Measurements from ENCODE around the gene ESR1.

- TF ChIP-seq, protein P1, sequence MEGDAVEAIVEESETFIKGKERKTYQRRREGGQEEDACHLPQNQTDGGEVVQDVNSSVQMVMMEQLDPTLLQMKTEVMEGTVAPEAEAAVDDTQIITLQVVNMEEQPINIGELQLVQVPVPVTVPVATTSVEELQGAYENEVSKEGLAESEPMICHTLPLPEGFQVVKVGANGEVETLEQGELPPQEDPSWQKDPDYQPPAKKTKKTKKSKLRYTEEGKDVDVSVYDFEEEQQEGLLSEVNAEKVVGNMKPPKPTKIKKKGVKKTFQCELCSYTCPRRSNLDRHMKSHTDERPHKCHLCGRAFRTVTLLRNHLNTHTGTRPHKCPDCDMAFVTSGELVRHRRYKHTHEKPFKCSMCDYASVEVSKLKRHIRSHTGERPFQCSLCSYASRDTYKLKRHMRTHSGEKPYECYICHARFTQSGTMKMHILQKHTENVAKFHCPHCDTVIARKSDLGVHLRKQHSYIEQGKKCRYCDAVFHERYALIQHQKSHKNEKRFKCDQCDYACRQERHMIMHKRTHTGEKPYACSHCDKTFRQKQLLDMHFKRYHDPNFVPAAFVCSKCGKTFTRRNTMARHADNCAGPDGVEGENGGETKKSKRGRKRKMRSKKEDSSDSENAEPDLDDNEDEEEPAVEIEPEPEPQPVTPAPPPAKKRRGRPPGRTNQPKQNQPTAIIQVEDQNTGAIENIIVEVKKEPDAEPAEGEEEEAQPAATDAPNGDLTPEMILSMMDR (IDR thresholded peaks at IDR 0.05; ENCODE audit: low read depth, low read length, missing input control), result no peak
- no peak for TF ChIP-seq RAD21 (IDR thresholded peaks at IDR 0.05)
- no peak for TF ChIP-seq FOXA1 (IDR thresholded peaks at IDR 0.05)
- no peak for TF ChIP-seq JUND (IDR thresholded peaks at IDR 0.05)
- TF ChIP-seq ATF3 (IDR thresholded peaks at IDR 0.05), result no peak
- no peak for TF ChIP-seq TAF1 (conservative IDR thresholded peaks at IDR 0.05)
- TF ChIP-seq, protein P2, sequence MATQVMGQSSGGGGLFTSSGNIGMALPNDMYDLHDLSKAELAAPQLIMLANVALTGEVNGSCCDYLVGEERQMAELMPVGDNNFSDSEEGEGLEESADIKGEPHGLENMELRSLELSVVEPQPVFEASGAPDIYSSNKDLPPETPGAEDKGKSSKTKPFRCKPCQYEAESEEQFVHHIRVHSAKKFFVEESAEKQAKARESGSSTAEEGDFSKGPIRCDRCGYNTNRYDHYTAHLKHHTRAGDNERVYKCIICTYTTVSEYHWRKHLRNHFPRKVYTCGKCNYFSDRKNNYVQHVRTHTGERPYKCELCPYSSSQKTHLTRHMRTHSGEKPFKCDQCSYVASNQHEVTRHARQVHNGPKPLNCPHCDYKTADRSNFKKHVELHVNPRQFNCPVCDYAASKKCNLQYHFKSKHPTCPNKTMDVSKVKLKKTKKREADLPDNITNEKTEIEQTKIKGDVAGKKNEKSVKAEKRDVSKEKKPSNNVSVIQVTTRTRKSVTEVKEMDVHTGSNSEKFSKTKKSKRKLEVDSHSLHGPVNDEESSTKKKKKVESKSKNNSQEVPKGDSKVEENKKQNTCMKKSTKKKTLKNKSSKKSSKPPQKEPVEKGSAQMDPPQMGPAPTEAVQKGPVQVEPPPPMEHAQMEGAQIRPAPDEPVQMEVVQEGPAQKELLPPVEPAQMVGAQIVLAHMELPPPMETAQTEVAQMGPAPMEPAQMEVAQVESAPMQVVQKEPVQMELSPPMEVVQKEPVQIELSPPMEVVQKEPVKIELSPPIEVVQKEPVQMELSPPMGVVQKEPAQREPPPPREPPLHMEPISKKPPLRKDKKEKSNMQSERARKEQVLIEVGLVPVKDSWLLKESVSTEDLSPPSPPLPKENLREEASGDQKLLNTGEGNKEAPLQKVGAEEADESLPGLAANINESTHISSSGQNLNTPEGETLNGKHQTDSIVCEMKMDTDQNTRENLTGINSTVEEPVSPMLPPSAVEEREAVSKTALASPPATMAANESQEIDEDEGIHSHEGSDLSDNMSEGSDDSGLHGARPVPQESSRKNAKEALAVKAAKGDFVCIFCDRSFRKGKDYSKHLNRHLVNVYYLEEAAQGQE (IDR thresholded peaks at IDR 0.05), result no peak
- no peak for TF ChIP-seq YY1 (IDR thresholded peaks at IDR 0.05)
- TF ChIP-seq SP1 (IDR thresholded peaks at IDR 0.05), result no peak
- TF ChIP-seq MAX (IDR thresholded peaks at IDR 0.05), result no peak
- TF ChIP-seq, protein P3, sequence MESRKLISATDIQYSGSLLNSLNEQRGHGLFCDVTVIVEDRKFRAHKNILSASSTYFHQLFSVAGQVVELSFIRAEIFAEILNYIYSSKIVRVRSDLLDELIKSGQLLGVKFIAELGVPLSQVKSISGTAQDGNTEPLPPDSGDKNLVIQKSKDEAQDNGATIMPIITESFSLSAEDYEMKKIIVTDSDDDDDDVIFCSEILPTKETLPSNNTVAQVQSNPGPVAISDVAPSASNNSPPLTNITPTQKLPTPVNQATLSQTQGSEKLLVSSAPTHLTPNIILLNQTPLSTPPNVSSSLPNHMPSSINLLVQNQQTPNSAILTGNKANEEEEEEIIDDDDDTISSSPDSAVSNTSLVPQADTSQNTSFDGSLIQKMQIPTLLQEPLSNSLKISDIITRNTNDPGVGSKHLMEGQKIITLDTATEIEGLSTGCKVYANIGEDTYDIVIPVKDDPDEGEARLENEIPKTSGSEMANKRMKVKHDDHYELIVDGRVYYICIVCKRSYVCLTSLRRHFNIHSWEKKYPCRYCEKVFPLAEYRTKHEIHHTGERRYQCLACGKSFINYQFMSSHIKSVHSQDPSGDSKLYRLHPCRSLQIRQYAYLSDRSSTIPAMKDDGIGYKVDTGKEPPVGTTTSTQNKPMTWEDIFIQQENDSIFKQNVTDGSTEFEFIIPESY (IDR thresholded peaks at IDR 0.05), result no peak
- no peak for TF ChIP-seq EGR1 (IDR thresholded peaks at IDR 0.05; ENCODE audit: low read depth in 2 of 2)
- TF ChIP-seq GABPA (IDR thresholded peaks at IDR 0.05 in 1 of 2, conservative IDR thresholded peaks at IDR 0.05 in 1 of 2), result no peak
Measured at GRCh38 chr6:151948002-151948743, 140.7 kb downstream of the ESR1 start.
